NK-92 (cell line): ENCODE measurements around the gene STRBP.

ENCODE experiments used
- DNase-seq: peaks from one replicate; lab custom pipeline; 2025; ENCODE audit not compliant: unreplicated experiment; lab: John Stamatoyannopoulos, UW

The STRBP gene

DNA sequence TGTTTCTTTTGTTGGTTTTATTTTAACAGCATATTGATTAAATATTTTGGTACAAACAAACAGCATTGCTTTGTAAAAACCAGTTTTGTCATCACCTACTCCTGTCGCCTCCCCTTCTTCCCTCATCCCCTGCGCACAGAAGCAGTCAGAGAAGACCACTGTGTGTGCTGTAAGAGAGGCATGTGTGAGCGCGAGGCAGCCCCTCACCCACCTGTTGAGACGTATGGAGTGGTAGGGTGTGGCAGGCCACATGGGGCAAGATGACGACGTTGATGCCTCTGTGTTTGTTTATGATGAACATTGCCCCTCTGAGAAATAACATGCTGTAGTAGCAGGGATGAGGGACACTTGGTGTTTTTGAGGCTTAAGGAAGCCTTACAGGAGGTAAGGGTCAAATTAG, 163.6 kb downstream of the STRBP start:
- DNase-seq: no peak

DNA sequence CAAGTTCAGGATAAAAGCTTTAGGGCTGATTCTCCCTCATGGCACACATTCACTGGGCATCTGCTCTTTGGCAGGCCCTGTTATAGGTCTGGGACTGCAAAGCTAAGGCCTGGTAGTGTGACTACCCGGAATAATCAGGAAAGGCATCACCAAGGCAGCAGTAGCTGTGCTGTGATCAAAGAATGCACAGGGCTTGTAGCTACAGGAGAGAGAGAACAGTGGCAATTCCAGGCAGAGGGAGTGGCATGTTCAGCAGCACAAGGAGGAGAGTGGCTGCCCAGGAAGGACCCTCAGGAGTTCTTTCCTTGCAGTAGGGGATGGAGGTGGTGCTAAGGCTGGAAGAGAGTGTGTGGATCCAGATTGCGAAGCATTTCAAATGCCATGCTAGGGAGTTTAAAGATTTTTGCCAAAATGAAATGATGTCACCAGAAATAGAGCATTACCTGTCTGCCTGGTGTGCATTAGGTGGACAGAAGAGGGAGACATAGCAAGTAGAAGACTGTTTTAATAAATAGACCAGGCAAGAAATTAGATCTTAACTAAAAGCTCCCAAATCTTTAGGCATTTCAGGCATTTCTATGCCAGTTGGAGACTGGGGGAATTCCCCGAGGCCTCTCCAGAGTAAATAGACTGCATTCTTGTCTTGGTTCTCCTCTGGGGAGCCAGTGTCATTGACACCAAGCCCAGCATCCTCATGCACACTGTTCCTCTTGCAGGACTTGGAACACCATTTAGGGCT, 165.8 kb downstream of the STRBP start:
- DNase-seq: no peak

DNA sequence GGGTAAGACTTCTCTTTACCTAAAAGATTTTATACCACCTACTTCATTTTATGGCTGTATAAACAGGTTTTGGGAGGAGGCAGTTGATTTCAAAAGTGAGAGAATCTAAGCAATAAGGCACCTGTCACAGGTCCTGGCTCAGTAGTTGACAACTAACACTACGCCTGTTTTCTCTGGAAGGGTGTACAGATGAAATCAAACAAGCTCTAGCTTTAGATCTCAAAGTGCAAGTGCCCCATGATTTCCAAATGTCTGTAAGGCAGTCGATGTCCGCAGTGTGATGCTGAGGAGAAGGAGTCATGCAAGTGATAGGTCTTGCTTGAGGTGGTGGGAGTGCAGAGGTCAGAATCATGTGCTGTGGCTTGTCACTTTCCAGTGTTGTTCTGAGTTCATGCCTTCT, 168.8 kb downstream of the STRBP start:
- DNase-seq: no peak

DNA sequence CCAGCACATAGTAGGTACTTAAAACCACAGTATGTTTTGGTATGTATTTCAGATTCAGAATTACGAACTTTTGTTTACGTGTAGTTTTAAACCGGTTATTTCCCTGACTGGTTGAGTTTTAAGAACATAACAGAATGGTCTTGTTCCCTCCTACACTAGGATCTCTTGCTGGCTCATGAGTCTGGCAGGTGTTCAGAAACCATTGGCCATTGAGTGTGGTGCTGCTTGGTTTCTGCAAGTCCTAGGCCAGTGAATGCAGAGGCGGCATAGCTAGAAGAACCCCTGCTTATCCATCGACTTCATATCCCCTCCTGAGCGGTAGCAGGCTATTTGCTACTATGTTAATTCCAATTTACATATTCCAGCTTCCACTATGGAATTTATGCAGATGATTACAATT, 169.3 kb downstream of the STRBP start:
- DNase-seq: no peak

DNA sequence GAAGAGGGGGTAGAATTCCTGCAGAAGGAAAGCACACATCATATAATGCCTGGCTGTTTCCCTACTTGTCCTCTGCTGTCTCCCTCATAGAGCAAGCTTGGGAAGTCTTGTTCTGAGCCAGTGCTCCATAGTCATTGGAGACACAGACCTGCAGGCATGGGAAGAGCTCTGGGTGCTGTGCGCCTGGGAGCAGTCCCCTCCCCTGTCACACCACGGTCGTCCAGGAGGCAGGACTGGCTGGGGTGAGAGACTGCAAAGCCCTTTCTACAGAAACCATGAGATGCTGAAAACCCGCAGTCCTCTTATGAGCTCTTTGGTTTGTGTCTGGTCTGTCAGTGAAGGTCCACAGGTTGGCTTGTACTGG, 170.3 kb downstream of the STRBP start:
- DNase-seq: no peak

DNA sequence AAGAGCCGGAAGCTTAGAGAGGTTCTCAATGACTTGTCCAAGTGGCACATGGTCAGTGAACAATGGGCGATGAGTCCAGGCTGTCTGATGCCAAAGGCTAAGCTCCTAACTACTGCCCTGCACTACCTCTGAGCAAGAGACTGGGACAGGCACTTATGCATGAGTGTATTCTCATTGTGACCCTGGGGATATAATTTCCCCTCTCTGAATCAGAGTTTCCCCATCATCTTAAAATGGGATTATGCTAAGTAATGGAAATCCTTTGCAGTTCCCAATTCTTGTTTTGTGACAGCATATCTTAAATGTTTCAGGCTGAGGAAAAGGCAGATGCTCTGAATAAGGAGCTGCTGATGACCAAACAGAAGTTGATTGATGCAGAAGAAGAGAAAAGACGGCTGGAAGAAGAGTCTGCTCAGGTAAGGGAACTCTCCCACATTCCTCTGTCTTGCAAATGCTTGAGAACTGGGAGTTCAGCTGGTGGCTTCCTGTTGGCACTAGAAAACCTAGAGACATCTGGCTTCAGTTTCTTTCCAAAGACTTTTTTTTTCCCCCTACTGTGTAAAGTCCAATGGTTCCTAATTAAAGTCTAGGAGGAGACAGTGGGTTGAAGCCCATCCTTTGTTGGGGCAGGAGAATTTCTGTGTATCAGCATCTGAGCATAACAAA, 170.8 kb downstream of the STRBP start:
- no peak for DNase-seq

DNA sequence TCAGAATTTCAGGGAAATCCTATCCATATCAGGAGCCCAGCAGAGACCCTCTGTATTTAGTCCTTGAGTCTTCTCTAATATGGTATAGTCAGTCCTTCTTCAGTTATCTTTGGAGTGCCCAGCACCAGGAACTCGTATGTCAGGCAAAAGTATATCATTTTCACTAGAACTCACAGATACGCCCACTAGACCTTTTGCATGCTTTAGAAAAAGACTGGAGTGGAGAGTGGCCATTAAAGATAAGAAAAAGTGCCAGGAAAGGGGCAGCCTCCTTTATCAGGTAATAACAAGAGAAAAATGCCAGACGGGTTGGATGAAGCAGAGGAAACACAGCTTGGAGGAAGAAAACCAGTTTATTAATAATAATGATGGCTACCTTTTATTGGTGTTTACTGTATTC, 171.4 kb downstream of the STRBP start:
- no peak for DNase-seq

DNA sequence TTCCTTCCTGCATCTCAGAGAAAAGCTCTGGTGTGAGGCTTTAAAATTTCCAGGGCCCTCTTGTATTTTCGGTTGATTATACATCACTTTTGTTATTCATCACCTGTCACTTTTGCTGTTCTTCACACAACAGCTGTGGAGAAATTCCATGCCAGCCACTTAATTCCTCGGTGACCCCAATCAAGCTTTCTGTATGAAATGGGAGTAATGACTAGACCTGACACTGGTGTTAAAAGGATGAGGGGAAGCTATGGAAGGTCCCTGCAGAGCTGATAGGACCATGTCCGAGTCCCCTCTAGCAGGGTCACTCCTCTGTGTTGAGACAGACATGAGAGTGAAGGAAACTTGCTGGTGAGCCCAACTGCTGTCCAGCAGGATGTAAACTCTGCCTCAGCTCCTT, 175.2 kb downstream of the STRBP start:
- no peak for DNase-seq

DNA sequence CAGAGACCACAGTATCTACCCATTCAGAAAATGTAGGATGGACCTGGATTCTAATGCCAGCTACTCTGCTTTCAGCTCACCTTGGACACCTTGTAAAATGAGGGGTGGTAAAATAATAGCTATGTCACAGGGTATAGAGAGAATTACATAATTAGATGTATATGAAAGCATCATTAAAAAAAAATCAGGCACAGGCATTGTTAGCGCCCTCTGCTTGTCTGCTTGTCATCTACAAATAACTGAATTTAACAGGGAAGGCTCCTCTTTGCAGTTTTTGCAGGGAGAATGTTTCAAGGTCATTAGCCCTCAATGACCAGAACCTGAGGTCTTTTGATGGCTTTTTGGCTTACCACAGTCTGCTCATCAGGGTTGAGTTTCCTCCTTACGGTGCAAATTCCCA, 176.9 kb downstream of the STRBP start:
- DNase-seq: no peak

DNA sequence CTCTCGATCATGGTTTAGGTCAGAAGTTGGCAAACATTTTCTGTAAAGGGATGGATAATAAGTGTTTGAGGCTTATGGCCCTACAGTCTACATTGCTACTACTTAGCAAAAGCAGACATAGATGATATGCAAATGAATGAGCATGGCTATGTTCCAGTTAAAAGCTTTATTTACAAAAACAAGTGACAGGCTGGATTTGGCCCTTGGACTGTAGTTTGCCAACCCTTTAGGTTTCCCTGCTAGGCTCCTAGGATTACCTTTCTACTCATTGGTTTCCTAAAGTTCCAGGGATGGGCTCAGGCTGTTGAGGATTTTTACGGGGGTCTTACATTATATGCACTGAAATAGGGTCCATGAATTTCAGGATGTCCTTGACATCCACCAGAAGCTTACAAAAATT, 177.4 kb downstream of the STRBP start:
- no peak for DNase-seq

DNA sequence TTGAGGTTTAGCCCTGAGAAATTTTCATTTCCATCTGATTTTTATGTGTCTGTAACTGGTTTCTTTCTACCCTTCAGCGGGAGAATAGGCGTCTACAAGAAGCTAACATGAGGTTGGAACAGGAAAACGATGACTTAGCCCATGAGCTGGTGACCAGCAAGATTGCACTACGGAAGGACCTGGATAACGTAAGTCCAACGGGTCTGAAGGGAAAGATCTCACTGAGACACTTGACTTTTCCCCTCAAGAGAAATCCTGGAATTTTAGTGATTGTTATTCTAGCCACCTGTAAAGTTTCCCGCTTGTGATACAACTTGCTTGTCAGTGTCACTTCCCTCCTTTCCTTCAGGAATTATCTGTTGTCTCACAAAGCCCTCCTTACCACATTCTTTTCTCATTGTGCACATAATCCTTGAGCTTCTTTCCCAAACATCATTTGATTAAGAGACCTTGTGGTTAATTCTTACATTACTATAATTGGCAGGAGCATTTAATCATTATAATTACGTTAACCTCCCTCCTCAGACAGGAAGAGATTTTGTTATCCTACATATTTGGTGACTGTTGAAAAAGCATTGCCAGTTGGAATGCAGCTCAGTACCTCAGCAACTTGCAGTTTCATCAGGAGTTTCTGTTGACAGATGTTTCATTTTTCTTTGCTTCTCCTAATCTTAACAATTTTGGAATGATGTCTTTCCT, 178.0 kb downstream of the STRBP start:
- no peak for DNase-seq

DNA sequence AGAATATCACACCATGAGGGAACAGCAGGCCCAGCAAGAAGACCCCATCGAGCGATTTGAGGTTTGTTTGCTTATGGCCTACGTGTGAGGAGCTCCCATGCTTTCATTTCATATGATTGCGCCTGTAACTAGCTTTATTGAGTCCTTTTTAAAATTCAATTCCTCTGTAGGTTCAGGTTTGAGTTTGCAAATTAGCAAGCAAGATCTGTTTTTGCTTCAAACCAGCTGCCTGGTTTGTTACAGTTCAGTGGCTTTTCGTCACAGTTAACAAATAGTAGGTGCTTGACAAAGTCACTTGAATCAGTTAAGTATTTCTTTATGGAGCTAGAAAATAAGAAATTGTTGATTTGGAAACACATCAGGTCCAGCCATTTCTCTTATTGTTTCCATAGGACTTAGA, 178.6 kb downstream of the STRBP start:
- DNase-seq: no peak

DNA sequence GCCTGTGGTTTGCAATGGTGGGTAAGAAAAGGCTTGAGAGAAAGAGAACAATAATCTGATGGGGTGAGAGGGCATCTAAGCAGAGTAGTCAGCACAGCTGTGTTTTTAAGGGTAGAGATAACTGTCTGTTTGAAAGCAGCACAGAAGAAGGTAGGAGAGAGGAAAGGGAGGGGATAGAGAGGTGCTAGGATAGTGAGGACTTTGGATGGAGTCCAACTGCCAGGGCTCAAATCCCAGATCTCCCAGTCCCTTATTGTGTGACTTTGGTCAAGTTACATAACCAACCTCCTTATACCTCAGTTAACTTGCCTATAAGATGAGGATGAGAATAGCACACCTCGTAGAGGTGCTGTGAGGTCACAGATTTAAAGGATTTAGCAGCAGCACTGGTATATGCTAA, 179.3 kb downstream of the STRBP start:
- DNase-seq: no peak

DNA sequence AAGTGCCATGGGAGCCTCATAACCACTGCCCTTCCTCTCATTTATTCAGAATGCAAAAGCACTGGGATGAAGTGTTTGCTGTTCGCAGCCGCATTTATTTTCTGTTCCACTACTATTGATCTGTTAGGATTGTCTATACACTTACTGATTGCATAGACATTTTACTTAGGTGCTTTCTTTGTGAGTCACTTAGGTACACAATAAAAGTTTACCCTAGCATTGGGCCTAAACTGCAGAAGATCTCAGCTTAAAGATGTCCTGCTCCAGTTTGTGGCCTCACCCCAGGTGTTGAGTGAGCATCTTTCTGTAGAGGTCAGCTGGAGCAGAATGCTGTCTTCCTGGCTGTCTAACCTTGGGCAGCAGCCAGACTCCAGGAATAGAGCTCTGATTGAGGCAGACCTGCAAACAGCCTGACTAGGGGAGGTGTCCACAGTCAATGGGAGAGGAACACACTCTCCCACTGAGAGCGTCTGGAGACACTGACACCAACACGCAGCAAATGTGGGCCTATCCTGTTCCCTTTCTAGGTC, 181.0 kb downstream of the STRBP start:
- no peak for DNase-seq

DNA sequence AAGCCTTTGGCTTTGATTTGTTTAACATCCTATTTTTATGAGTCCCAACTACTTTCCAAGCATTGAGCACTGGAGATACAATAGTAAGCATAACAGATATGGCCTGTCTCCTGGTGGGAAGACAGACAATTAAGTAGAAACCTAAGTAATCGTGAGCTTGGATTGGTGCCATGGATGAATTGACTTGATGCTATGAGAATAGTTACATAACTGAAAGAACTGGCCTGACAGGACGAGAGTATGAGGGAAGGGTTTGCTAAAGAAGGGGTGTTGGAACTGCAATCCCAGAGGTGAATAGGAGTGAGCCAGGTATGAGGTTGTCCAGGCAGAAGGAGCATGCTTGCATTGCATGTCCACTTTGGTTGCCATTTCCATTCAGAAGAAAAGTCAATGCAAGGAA, 182.5 kb downstream of the STRBP start:
- DNase-seq: no peak

DNA sequence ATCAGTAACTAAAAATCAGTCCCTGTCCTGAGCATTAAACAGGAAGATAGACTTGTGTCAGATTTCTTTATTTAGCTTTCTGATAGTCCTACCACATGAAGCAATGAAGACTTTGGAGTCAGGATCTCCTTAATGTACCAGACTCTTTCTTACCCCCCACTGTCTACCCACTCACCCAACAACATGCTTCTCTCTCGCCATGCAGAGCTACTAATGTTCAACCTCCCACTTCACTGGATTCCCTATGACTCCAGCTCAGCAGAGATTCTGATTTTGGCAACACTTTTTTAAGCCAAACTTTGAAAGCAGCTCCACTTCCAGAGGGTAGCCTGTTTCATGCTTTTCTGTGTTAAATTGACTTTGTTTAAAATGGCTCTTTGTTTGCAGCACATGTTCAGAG, 184.1 kb downstream of the STRBP start:
- no peak for DNase-seq

DNA sequence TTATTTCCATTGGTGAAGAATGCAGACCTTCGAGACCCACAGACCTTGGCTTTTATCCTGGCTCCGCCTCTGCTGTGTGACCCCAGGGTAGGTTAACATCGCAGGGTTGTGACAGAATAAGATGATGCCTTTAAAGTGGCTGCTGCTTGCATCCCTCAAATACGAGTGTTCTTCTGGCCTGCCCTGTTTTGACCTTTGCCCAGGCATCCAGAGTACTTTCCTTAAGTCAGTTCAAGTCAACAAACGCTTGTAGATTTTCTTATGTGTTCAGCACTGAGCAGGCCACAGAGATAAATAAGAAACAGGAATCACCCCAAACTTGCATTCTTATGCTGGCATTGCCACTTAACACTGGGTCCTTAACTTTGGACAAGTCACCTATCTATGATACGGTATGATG, 184.7 kb downstream of the STRBP start:
- no peak for DNase-seq

DNA sequence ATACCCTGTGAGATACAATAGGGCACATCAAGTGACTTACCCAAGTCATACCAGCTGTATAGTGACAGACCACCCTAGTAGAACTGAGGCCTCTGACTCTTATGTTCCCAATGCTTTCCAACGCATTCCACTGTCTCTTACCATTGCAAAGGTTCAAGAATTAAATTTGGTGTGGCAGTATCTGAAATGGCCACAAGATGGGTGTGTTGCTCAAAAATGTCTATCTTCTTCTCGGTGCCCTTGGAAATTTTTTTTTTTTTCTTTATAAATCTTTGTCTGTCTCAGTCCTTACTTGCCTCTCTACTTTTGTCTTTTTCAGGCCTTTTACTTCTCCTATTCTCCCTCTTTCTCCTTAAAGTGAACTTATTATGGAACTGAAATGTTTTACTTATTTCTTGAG, 186.6 kb downstream of the STRBP start:
- no peak for DNase-seq

DNA sequence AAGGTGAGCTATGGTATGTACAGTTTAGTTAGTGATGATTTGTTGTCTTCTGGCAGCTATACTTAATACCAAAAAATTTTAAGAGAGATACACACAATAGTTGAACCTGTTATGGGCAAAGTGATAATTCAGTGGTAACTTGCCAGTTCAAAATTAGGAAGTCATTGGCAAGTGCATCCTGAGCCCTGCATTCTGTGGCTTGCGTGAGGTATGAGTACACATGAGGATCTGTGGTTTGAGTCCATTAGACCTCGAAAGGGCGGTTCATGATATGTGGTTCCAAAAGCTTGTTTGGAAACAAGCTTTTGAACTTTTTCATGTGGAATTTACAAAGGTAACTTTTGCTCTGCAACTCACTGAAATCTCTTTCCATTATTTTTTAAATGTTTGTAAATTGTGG, 187.9 kb downstream of the STRBP start:
- DNase-seq: no peak

DNA sequence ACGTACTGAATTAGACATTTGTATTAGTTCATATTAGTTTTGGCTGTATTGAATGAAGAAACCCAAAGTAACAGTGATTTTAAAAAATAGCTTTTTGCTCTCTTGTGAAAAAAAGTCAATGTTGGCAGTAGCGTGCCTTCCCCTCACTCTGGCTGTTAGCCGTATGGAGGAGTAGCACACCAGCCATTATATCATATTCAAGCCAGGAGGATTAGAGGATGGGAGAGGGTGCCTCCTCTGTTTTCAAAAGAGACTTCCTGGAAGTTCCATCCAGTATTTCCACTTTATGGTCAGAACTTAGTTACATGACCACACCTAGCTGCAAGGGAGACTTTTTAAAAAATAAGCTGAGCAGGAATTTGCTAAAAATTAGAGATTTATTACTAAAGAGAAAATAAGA, 193.8 kb downstream of the STRBP start:
- DNase-seq: no peak

DNA sequence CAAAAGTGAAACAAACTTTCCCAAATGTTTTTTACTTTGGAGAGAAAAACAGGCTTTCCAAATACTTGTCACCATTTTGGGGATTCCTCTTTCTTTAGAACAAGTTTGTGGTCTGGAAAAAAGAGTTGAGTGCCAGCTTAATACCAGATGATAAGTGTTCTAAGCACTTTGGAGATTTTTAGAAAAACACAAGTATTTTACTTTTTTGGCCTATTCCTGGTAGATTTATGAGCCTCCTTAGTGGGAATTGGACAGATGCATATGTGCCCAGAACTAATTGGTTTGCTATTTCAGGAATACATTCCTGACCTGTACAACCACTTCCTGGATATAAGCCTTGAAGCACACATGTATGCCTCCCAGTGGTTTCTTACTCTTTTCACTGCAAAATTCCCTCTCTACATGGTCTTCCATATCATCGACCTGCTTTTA, 194.4 kb downstream of the STRBP start:
- DNase-seq: no peak

DNA sequence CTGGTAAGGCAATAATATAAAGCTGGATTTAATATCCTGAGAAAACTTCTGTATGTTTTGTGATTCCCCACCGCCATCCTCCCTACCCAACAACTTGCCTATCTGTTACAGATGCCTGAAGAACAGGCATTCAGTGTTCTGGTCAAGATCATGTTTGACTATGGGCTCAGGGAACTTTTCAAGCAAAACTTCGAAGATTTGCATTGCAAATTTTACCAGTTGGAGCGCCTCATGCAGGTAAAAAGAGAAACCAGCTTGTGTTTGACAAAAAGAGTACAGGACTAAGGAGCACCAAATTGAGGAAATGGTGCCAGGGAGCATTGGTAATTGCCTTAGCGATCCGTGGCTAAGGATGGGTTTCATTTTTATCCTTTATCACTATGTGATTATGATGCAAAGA, 194.9 kb downstream of the STRBP start:
- DNase-seq: no peak
